Hematopoietic multipotent progenitor cell treated with erythropoietin and hydrocortisone succinate and interleukin-3 and kit ligand, for 8 days (in vitro differentiated cells): Measurements from ENCODE around the gene CAPS.

Experiments used
- DNase-seq: peaks from one replicate; pipeline ENCODE4 v3.0.0-alpha.2; 2015

CAPS gene

GRCh38 chr19:5936292-5936592 is 22.2 kb downstream of the CAPS start:
- DNase-seq, result no peak

- DNase-seq, result no peak
These were observed 23.5 kb downstream of the CAPS start for GRCh38 chr19:5937550-5937949.

- DNase-seq, result no peak
These were observed 26.5 kb downstream of the CAPS start for GRCh38 chr19:5940260-5941208.

- DNase-seq, result no peak
These were observed 27.6 kb downstream of the CAPS start for GRCh38 chr19:5941673-5942072.

GRCh38 chr19:5943045-5943444 is 29.0 kb downstream of the CAPS start:
- DNase-seq, result no peak

GRCh38 chr19:5943623-5944022 is 29.6 kb downstream of the CAPS start:
- DNase-seq, result no peak

- no peak for DNase-seq
These were observed 33.4 kb downstream of the CAPS start for GRCh38 chr19:5947435-5947834.

- DNase-seq, result no peak
These were observed 34.9 kb downstream of the CAPS start for GRCh38 chr19:5948752-5949564.

- DNase-seq, result no peak
These were observed 35.8 kb downstream of the CAPS start for GRCh38 chr19:5949792-5950305.

GRCh38 chr19:5950741-5951140 is 36.7 kb downstream of the CAPS start:
- DNase-seq, result no peak

- DNase-seq, result no peak
These were observed 37.3 kb downstream of the CAPS start for GRCh38 chr19:5951338-5951861.

GRCh38 chr19:5952193-5953029 is 38.4 kb downstream of the CAPS start:
- no peak for DNase-seq

- no peak for DNase-seq
These were observed 39.1 kb downstream of the CAPS start for GRCh38 chr19:5953030-5953589.

GRCh38 chr19:5953680-5954213 is 39.7 kb downstream of the CAPS start:
- peak; percentile 36 for DNase-seq

GRCh38 chr19:5954293-5954692 is 40.2 kb downstream of the CAPS start:
- DNase-seq, result no peak

- DNase-seq, result no peak
These were observed 41.5 kb downstream of the CAPS start for GRCh38 chr19:5955636-5955935.

- DNase-seq, result no peak
These were observed 42.3 kb downstream of the CAPS start for GRCh38 chr19:5956323-5956722.

GRCh38 chr19:5956728-5957127 is 42.7 kb downstream of the CAPS start:
- DNase-seq, result no peak

- DNase-seq, result no peak
These were observed 43.1 kb downstream of the CAPS start for GRCh38 chr19:5957170-5957569.

- no peak for DNase-seq
These were observed 44.2 kb downstream of the CAPS start for GRCh38 chr19:5958074-5958850.

GRCh38 chr19:5958851-5959122 is 44.7 kb downstream of the CAPS start:
- no peak for DNase-seq
